ENCODE data around the gene CENPN. TPM values are rescaled to one million over a fixed set of nuclear protein-coding genes. Genes with fewer than 3 reads are reported as not detected.

The CENPN gene
- total and polyA plus RNA-seq, 2 of the 13 experiments (the other 11 are each of a cell fraction or from before 2014, with no cell fraction given) = 29.7 to 129 TPM

- TF ChIP-seq ZHX1 (CRISPR knock-in tag; IDR thresholded peaks at IDR 0.05; ENCODE audit: low read depth) = peak; percentile 57; the same call in 1 of the 2 replicates
- no peak for TF ChIP-seq DDIT3 (CRISPR knock-in tag; IDR thresholded peaks at IDR 0.05)
- TF ChIP-seq RBM22 (optimal IDR thresholded peaks at IDR 0.05; ENCODE audit: low read length) = no peak
- TF ChIP-seq TRAFD1 (CRISPR knock-in tag; IDR thresholded peaks at IDR 0.05; ENCODE audit: borderline replicate concordance) = no peak
- peak; percentile 16 for TF ChIP-seq HNRNPLL (IDR thresholded peaks at IDR 0.05; ENCODE audit: low read depth, low read length, poor library complexity, severe bottlenecking)
- no peak for TF ChIP-seq CENPBD1 (CRISPR knock-in tag; IDR thresholded peaks at IDR 0.05; ENCODE audit: borderline replicate concordance, low read depth)
- TF ChIP-seq ZNF563 (CRISPR knock-in tag; IDR thresholded peaks at IDR 0.05) = no peak
- TF ChIP-seq DZIP1 (CRISPR knock-in tag; IDR thresholded peaks at IDR 0.05) = no peak
- TF ChIP-seq POLR2G (IDR thresholded peaks at IDR 0.05; ENCODE audit: low read depth, low read length) = no peak
- TF ChIP-seq HBP1 (CRISPR knock-in tag; IDR thresholded peaks at IDR 0.05; ENCODE audit: low read depth) = no peak; the same call in 1 of the 2 replicates
- no peak for TF ChIP-seq SNAPC5 (CRISPR knock-in tag; IDR thresholded peaks at IDR 0.05; ENCODE audit: borderline replicate concordance)
- TF ChIP-seq GFI1 (CRISPR knock-in tag; IDR thresholded peaks at IDR 0.05; ENCODE audit: borderline replicate concordance) = no peak
- TF ChIP-seq TIGD3 (CRISPR knock-in tag; IDR thresholded peaks at IDR 0.05; ENCODE audit: borderline replicate concordance) = no peak
- TF ChIP-seq ATF4 (CRISPR knock-in tag; IDR thresholded peaks at IDR 0.05) = no peak
Observed at GRCh38 chr16:81006211-81006812, 702 bp upstream of the CENPN start (continued).

Data from HepG2 (cell line).